Caco-2 (cell line): ENCODE results near the gene SVEP1. TPM values are rescaled to one million over a fixed set of nuclear protein-coding genes. Genes with fewer than 3 reads are reported as not detected.

Experiments
- BruUV-seq: library from RNA; stranded (reverse); fragments of 400-500 nt; replicated peaks from 2 replicates; lab custom pipeline; 2021; lab: Mats Ljungman, UMichigan
- CTCF ChIA-PET: fragments of 300-600 bp; sonication (Branson Sonifier 250); formaldehyde crosslinking; loops from one replicate; lab custom pipeline; 2022; ENCODE audit warnings: antibody characterized with exemption; lab: Charles Lee
- POLR2A ChIA-PET: fragments of 300-600 bp; sonication (Branson Sonifier 250); formaldehyde crosslinking; loops from one replicate; lab custom pipeline; 2022; ENCODE audit warnings: antibody characterized with exemption; lab: Charles Lee
- DNase-seq, 2 experiments: peaks; one replicate each; pipeline versions ENCODE4 v3.0.0 to v3.0.0-alpha.2; 2020 to 2022
- H3K27me3 ChIP-seq: replicated peaks from 2 replicates; pipeline ENCODE4 v1.6.0; 2011; ENCODE audit warnings: low read length; ENCODE audit not compliant: control insufficient read depth, insufficient read depth
- H3K36me3 ChIP-seq: 2 replicates; pipeline ENCODE4 v1.5.1; 2011; ENCODE audit warnings: low read length; ENCODE audit not compliant: control insufficient read depth, insufficient read depth
- H3K4me1 ChIP-seq: fragments of 250-450 bp; sonication (Bioruptor Pico); 2 replicates; pipeline ENCODE4 v1.5.1; 2020; ENCODE audit warnings: mild to moderate bottlenecking
- H3K4me3 ChIP-seq: 2 replicates; pipeline ENCODE4 v1.5.1; 2011; ENCODE audit warnings: low read depth, mild to moderate bottlenecking, control low read depth, low read length
- H3K9me3 ChIP-seq: fragments of 250-450 bp; sonication (Bioruptor Pico); 2 replicates; pipeline ENCODE4 v1.5.1; 2020; ENCODE audit warnings: mild to moderate bottlenecking, moderate library complexity
- H3K27ac Mint-ChIP-seq: one replicate; pipeline ENCODE4 v1.8.0; 2022; ENCODE audit warnings: mixed read lengths; ENCODE audit not compliant: unreplicated experiment
- H3K27me3 Mint-ChIP-seq: one replicate; pipeline ENCODE4 v1.8.0; 2022; ENCODE audit warnings: mixed read lengths; ENCODE audit not compliant: insufficient read depth, unreplicated experiment
- H3K36me3 Mint-ChIP-seq: one replicate; pipeline ENCODE4 v1.8.0; 2022; ENCODE audit warnings: mild to moderate bottlenecking, mixed read lengths; ENCODE audit not compliant: insufficient read depth, unreplicated experiment
- H3K4me1 Mint-ChIP-seq: one replicate; pipeline ENCODE4 v1.8.0; 2022; ENCODE audit warnings: low read depth, mixed read lengths; ENCODE audit not compliant: unreplicated experiment
- H3K4me3 Mint-ChIP-seq: one replicate; pipeline ENCODE4 v1.8.0; 2022; ENCODE audit warnings: mild to moderate bottlenecking, moderate library complexity, mixed read lengths; ENCODE audit not compliant: unreplicated experiment
- H3K9me3 Mint-ChIP-seq: one replicate; pipeline ENCODE4 v1.8.0; 2022; ENCODE audit warnings: mixed read lengths; ENCODE audit not compliant: unreplicated experiment
- intact Hi-C: fragments of 100-400 bp; cut with micrococcal nuclease; formaldehyde crosslinking; loops from one replicate; pipeline ENCODE4 v1.10.0; 2022; ENCODE audit not compliant: unreplicated experiment
- total RNA-seq: library from RNA; stranded (reverse); gene quantifications from 2 replicates; pipeline ENCODE4 v1.2.3, GENCODE V29; 2022
- TF ChIP-seq, protein P1 (sequence below), 2 experiments: fragments of 200-600 bp in 1 of 2; IDR thresholded peaks; 1 replicate in 1 of 2; 2 replicates in 1 of 2; pipeline versions ENCODE4 v1.5.1 to v1.8.0; 2011 to 2022; ENCODE audit warnings: antibody characterized with exemption in 1 of 2, control low read depth in 1 of 2, inconsistent platforms in 1 of 2, low read depth in 1 of 2, low read length in 1 of 2, mild to moderate bottlenecking in 1 of 2, moderate library complexity in 1 of 2; ENCODE audit not compliant: insufficient read depth in 1 of 2, severe bottlenecking in 1 of 2, unreplicated experiment in 1 of 2

Gene SVEP1
- total RNA-seq, 1 experiment from 2014 or later: 2.9 TPM

DNA sequence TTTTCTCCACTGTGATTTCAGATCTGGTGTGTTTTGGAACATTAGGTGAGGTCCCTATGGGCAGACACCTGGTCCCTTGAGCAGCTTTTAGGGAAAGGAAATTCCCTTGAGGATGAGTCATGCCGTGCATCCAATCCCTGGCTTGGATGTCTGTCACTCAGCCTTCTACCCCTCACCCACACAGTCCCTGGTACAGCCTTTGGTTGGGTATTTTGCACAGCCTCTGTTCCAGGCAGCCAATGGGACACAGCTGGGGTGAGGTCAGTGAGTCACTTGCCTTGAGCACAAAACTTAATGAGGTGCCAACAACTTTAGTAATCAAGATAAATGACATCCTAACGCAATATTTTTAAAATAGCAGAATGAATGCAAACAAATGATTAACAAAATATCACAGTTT is 22.7 kb upstream of the SVEP1 start:
- POLR2A ChIA-PET: interaction anchor here (0.5 kb wide), 1 partner anchor 134 kb away, joined by 4 read pairs; no protein-coding TSS in a partner anchor

DNA sequence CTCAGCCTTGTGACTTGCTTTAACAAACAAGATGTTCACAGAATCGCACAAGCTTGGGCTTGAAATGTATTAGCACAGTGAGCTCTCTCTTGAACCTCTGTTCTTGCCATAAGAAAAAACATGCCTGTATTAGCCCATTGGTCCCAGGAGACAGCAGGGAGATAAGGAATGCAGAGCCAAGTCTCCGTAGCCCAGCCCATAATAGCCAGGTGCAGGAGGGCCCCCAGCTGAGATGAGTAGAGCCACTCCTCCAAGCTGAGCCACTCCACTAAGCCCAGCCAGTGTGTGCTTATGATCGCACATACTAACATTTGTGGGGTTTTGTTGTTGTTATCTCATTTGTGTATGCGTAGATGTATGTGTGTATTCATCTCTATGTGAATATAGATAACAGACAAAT is 21.6 kb upstream of the SVEP1 start:
- H3K27ac Mint-ChIP-seq: no peak overlapping the region
- POLR2A ChIA-PET: no interaction called here
- Histone ChIP-seq H3K4me1 (0 out of 2 replicates have a peak, but pooled peaks cover 3% of the 10 kb centered on the region), H3K36me3 (no peaks in the 10 kb centered on the region), H3K9me3 (no peaks in the 10 kb centered on the region), H3K4me3 (no peak overlapping the region), H3K27me3 (no peaks in the 10 kb centered on the region)
- TF ChIP-seq, protein P1, sequence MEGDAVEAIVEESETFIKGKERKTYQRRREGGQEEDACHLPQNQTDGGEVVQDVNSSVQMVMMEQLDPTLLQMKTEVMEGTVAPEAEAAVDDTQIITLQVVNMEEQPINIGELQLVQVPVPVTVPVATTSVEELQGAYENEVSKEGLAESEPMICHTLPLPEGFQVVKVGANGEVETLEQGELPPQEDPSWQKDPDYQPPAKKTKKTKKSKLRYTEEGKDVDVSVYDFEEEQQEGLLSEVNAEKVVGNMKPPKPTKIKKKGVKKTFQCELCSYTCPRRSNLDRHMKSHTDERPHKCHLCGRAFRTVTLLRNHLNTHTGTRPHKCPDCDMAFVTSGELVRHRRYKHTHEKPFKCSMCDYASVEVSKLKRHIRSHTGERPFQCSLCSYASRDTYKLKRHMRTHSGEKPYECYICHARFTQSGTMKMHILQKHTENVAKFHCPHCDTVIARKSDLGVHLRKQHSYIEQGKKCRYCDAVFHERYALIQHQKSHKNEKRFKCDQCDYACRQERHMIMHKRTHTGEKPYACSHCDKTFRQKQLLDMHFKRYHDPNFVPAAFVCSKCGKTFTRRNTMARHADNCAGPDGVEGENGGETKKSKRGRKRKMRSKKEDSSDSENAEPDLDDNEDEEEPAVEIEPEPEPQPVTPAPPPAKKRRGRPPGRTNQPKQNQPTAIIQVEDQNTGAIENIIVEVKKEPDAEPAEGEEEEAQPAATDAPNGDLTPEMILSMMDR (IDR thresholded peaks at IDR 0.05; ENCODE audit: insufficient read depth in 1 of 2, low read depth in 1 of 2, low read length in 1 of 2, severe bottlenecking in 1 of 2, unreplicated experiment in 1 of 2): no peak
- no peaks in the 10 kb centered on the region for H3K27me3 Mint-ChIP-seq
- no TSS peak for BruUV-seq
- no peaks in the 10 kb centered on the region for H3K36me3 Mint-ChIP-seq
- intact Hi-C loops: no loop called here
- no peak for DNase-seq
- no peaks in the 10 kb centered on the region for H3K4me1 Mint-ChIP-seq
- no peak overlapping the region for H3K4me3 Mint-ChIP-seq
- peaks cover 8% of the 10 kb centered on the region for H3K9me3 Mint-ChIP-seq
- CTCF ChIA-PET: no interaction called here

More for the DNA sequence above, 22.7 kb upstream of the SVEP1 start:
- TF ChIP-seq, protein P1 (IDR thresholded peaks at IDR 0.05; ENCODE audit: insufficient read depth in 1 of 2, low read depth in 1 of 2, low read length in 1 of 2, severe bottlenecking in 1 of 2, unreplicated experiment in 1 of 2): no peak
- intact Hi-C loops: no loop called here
- no peak for DNase-seq
- H3K36me3 ChIP-seq: no peaks in the 10 kb centered on the region
- Mint-ChIP-seq H3K4me1 (no peaks in the 10 kb centered on the region), H3K27me3 (no peaks in the 10 kb centered on the region), H3K9me3 (peaks cover 8% of the 10 kb centered on the region), H3K4me3 (no peak overlapping the region), H3K36me3 (no peaks in the 10 kb centered on the region), H3K27ac (no peak overlapping the region)
- no TSS peak for BruUV-seq
- H3K27me3 ChIP-seq: no peaks in the 10 kb centered on the region
- no peaks in the 10 kb centered on the region for H3K9me3 ChIP-seq
- CTCF ChIA-PET: no interaction called here
- no peak overlapping the region for H3K4me3 ChIP-seq
- H3K4me1 ChIP-seq: no peaks in the 10 kb centered on the region

DNA sequence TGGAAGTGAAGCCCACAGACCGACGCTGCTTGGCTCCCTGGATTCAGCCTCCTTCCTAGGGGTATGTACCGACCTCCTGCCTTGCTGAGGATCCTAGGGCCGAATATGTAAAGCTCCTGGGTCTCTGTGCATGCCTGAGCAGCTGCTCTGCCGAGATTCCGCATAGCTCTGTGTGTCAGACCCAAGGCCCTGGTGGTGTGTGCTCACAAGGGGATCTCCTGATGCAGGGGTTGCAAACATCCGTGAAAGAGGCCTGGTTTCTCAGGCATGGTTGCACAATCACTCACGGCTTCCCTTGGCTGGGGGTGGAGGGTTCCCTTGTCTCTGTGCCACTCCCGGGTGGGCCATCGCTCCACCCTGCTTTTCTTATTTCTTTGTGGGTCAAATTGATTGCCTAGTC is 19.9 kb upstream of the SVEP1 start:
- ChIA-PET POLR2A (no interaction called here), CTCF (no interaction called here)
- Mint-ChIP-seq H3K27me3 (no peaks in the 10 kb centered on the region), H3K4me3 (no peak overlapping the region), H3K27ac (no peak overlapping the region), H3K36me3 (no peaks in the 10 kb centered on the region), H3K4me1 (no peaks in the 10 kb centered on the region), H3K9me3 (peaks cover 8% of the 10 kb centered on the region)
- TF ChIP-seq, protein P1 (IDR thresholded peaks at IDR 0.05; ENCODE audit: insufficient read depth in 1 of 2, low read depth in 1 of 2, low read length in 1 of 2, severe bottlenecking in 1 of 2, unreplicated experiment in 1 of 2): no peak
- Histone ChIP-seq H3K27me3 (no peaks in the 10 kb centered on the region), H3K36me3 (no peaks in the 10 kb centered on the region), H3K9me3 (no peaks in the 10 kb centered on the region; the same call in 1 of the 2 replicates), H3K4me3 (no peak overlapping the region), H3K4me1 (0 out of 2 replicates have a peak, but pooled peaks cover 5% of the 10 kb centered on the region)
- intact Hi-C loops: no loop called here
- no TSS peak for BruUV-seq
- no peak for DNase-seq
